Measurements from ENCODE around the gene SLC4A5. TPM values are rescaled to one million over a fixed set of nuclear protein-coding genes. Genes with fewer than 3 reads are reported as not detected.

The SLC4A5 gene
- total RNA-seq, 4 donors from 2014 or later = 4.2 to 22.9 (median 9.5) TPM

DNA sequence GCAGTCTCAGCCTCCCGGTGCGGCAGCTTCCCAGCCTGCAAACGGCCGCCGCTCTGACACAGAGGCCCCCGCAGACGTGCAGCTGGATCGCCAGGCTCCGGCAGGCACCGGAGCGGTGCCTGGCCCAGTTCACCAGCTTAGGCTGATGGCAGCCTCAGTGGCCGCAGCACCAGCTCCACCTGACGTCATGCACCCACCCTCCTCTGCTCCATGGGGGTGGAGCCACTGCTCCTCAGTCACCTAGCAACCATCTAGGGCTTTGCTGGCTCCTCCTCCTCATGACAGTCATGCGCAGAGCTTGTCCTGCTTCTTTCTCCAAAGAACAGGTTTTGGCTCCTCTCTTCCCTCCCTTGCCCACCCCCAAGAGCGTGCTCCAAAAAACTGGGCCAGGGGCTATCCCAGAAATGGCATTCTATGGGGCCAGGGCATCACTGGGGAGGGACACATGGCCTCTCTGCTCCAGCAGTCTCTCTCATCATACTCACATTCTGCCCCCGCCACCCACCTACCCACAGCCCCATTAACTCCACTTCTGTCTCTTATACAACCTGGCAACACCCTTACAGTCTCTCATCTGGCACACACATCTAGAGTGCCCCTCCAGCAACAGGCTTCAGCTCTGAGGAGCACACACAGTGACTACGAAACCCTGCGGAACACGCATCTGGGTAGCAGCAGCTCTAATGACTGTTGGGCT lies 31.4 kb upstream of the SLC4A5 start:
- TF ChIP-seq POLR2A (IDR thresholded peaks at IDR 0.05) (peak; percentile 23 to 38), EP300 (IDR thresholded peaks at IDR 0.05) (peak in 1 of 2 donors; percentile 32)
- TF ChIP-seq, protein P1, sequence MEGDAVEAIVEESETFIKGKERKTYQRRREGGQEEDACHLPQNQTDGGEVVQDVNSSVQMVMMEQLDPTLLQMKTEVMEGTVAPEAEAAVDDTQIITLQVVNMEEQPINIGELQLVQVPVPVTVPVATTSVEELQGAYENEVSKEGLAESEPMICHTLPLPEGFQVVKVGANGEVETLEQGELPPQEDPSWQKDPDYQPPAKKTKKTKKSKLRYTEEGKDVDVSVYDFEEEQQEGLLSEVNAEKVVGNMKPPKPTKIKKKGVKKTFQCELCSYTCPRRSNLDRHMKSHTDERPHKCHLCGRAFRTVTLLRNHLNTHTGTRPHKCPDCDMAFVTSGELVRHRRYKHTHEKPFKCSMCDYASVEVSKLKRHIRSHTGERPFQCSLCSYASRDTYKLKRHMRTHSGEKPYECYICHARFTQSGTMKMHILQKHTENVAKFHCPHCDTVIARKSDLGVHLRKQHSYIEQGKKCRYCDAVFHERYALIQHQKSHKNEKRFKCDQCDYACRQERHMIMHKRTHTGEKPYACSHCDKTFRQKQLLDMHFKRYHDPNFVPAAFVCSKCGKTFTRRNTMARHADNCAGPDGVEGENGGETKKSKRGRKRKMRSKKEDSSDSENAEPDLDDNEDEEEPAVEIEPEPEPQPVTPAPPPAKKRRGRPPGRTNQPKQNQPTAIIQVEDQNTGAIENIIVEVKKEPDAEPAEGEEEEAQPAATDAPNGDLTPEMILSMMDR (IDR thresholded peaks at IDR 0.05) = no peak
- peaks cover 0 to 56% (median 11%) of the 10 kb centered on the region in 4 donors for H3K4me1 ChIP-seq
- H3K27me3 ChIP-seq = no peaks in the 10 kb centered on the region
- peaks cover 0 to 46% (median 14%) of the 10 kb centered on the region in 3 donors for H3K36me3 ChIP-seq
- DNase-seq (ENCODE audit: low spot score in 2 of 2) = peak; percentile 57 to 71
- WGBS, 2 donors = 36 to 51% methylated on average over 18 to 19 of the region's 19 CpGs
- no peaks in the 10 kb centered on the region for H3K9me3 ChIP-seq
- H3K27ac ChIP-seq = peak overlapping the region; percentile 51 to 88 (median 72)
- H3K4me3 ChIP-seq = peak overlapping the region; percentile 0 to 51 (median 16)

- peaks cover 5 to 53% (median 20%) of the 10 kb centered on the region in 3 donors for H3K36me3 ChIP-seq
- WGBS, 2 donors = 64 to 66% methylated on average over 8 of the region's 8 CpGs
- no peaks in the 10 kb centered on the region for H3K27me3 ChIP-seq
These were observed 30.8 kb upstream of the SLC4A5 start for GRCh38 chr2:74373985-74374384.

GRCh38 chr2:74373221-74373676 lies 30.0 kb upstream of the SLC4A5 start:
- Histone ChIP-seq H3K27me3 (no peaks in the 10 kb centered on the region), H3K9me3 (no peaks in the 10 kb centered on the region), H3K4me1 (peaks cover 0 to 43% (median 7%) of the 10 kb centered on the region in 4 donors), H3K27ac (peak overlapping the region; percentile 51 to 88 (median 72)), H3K4me3 (no peak overlapping the region), H3K36me3 (peaks cover 6 to 60% (median 27%) of the 10 kb centered on the region in 3 donors)
- TF ChIP-seq POLR2A (IDR thresholded peaks at IDR 0.05) (no peak), EP300 (IDR thresholded peaks at IDR 0.05) (no peak)
- TF ChIP-seq, protein P1 (IDR thresholded peaks at IDR 0.05) = no peak
- peak; percentile 27 to 40 for DNase-seq (ENCODE audit: low spot score in 2 of 2)
- WGBS, 2 donors = 63 to 65% methylated on average over 5 of the region's 5 CpGs

More at GRCh38 chr2:74373985-74374384, 30.8 kb upstream of the SLC4A5 start:
- H3K4me3 ChIP-seq = peak overlapping the region; percentile 0 to 51 (median 16)
- H3K9me3 ChIP-seq = no peaks in the 10 kb centered on the region
- no peak for DNase-seq (ENCODE audit: low spot score in 2 of 2)
- H3K27ac ChIP-seq = peak overlapping the region; percentile 51 to 88 (median 72)
- H3K4me1 ChIP-seq = peaks cover 0 to 49% (median 7%) of the 10 kb centered on the region in 4 donors
- TF ChIP-seq, protein P1 (IDR thresholded peaks at IDR 0.05) = no peak
- TF ChIP-seq EP300 (IDR thresholded peaks at IDR 0.05) = no peak
- TF ChIP-seq POLR2A (IDR thresholded peaks at IDR 0.05) = no peak

DNA sequence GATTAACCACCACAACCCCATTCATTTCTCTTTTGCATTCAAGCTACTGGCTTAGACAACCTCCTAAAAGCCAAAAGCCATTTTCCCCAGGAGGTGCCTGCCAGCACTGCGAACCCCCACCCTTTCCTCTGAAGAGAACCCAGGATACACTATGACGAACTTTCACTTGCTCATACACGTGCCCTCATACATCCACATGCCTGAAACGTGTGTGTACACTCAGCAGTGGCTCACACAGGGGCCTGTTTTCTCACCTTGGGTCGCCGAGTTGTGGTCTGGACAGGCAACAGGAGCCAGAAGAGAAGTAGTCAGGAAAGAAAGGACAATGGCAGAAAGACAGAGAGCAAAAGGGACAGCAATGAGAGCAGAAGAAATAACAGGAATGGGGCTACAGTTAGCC lies 29.5 kb upstream of the SLC4A5 start:
- no peak for TF ChIP-seq EP300 (IDR thresholded peaks at IDR 0.05)
- no peak for TF ChIP-seq POLR2A (IDR thresholded peaks at IDR 0.05)
- TF ChIP-seq, protein P1 (IDR thresholded peaks at IDR 0.05) = no peak
- H3K27me3 ChIP-seq = no peaks in the 10 kb centered on the region
- peaks cover 0 to 39% (median 7%) of the 10 kb centered on the region in 4 donors for H3K4me1 ChIP-seq
- 79 to 83% methylated on average over 6 of the region's 6 CpGs for WGBS, 2 donors
- no peaks in the 10 kb centered on the region for H3K9me3 ChIP-seq
- no peak overlapping the region for H3K4me3 ChIP-seq
- H3K27ac ChIP-seq = peak overlapping the region in 2 of 4 donors; percentile 41 to 88
- DNase-seq (ENCODE audit: low spot score in 2 of 2) = no peak
- H3K36me3 ChIP-seq = peaks cover 6 to 61% (median 33%) of the 10 kb centered on the region in 3 donors

GRCh38 chr2:74371421-74371820 lies 28.2 kb upstream of the SLC4A5 start:
- H3K36me3 ChIP-seq = peaks cover 16 to 61% (median 40%) of the 10 kb centered on the region in 3 donors

More at GRCh38 chr2:74371421-74371820, 28.2 kb upstream of the SLC4A5 start:
- H3K4me3 ChIP-seq = no peak overlapping the region
- no peak overlapping the region for H3K27ac ChIP-seq
- no peaks in the 10 kb centered on the region for H3K27me3 ChIP-seq
- TF ChIP-seq POLR2A (IDR thresholded peaks at IDR 0.05) (no peak), EP300 (IDR thresholded peaks at IDR 0.05) (no peak)
- TF ChIP-seq, protein P1 (IDR thresholded peaks at IDR 0.05) = no peak
- H3K9me3 ChIP-seq = no peaks in the 10 kb centered on the region
- WGBS, 2 donors = 93 to 97% methylated on average over 9 of the region's 9 CpGs
- no peak for DNase-seq (ENCODE audit: low spot score in 2 of 2)
- H3K4me1 ChIP-seq = peaks cover 0 to 39% (median 7%) of the 10 kb centered on the region in 4 donors
